GM18867 (cell line): ENCODE measurements around the gene NASP.
"Not testable (repeated sequence)": the region's sequence is repeated elsewhere in the genome, so short reads cannot be mapped to it uniquely, and the experiment has no call there.

ENCODE experiments used
- ATAC-seq: cut with Tn5 transposase; IDR thresholded peaks from one replicate; pipeline ENCODE4 v1.9.1; 2021; ENCODE audit warnings: mild to moderate bottlenecking, moderate library complexity; ENCODE audit not compliant: unreplicated experiment

NASP gene

GRCh38 chr1:45569571-45569961, 14.3 kb upstream of the NASP start:
- no peak for ATAC-seq

- ATAC-seq, result peak; percentile 42
These were observed 13.8 kb upstream of the NASP start for GRCh38 chr1:45569962-45570581.

DNA sequence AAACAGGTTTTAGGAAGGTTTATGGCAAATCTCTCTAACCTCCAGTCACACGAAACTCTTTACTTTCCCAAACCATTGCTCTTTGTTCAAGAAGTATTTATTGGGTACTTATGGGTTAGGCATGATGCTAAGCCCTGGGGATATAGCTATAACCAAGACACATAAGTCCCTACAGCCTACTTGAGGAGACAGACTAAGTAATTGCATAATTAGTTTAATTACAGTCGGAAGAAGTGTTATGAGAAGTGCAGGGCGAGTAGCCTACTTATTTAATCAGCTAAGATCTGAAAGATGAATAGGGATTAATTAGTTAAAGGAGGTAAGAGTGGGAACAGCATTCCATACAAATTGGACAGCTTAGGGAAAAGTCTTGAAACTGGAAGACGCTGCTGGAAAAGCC, 13.2 kb upstream of the NASP start:
- ATAC-seq, result no peak

DNA sequence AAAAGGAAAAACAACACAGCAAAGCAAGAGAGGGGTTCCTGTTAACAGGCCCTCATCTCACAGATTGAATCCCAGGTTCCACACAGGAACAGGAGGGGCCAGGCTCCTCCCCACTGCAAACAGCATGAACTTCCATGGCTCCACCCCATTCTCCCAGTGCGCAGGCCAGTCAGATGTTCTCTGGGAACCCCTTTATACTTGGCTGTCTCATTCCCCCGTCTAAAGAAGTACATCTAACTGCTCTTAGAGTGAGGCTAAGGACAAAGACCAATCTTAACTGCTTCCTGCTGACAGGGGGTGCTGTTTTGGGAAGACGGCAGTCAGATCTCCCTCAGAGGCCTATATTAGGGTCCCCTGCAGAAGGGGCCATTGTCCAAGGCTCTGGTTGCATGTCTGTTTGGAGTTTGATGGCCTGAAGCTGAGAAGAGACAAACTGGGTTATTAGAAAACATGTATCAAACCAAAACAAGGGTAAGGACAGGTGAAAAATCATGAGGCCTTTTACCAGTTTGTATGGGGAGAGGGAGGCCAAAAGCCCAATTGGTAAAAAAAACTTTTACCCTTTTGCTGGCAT, 10.5 kb upstream of the NASP start:
- ATAC-seq, result no peak

- no peak for ATAC-seq
These were observed 9.7 kb upstream of the NASP start for GRCh38 chr1:45574105-45574626.

DNA sequence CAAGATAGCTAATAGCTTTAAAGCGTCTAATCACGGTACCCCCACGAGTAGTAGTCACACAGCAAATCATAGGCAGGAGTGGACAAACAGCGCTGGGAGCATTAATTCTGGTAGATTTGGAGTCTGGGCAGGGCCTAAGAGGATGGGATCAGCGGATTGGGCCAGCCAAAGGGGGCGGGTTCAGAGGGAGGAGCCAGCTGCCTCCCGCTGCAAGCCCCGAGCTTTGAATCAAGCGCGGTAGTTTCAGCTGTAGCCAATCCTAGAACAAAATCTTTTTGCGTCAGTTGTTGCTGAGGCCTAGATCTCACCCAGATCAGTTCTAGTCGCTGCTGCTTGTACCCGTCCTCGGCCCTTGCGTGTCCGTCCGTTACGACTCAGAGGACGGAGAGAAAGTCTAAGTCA, 576 bp upstream of the NASP start:
- ATAC-seq, result peak; percentile 74

GRCh38 chr1:45584351-45585109, 689 bp downstream of the NASP start:
- peak; percentile 25 for ATAC-seq

GRCh38 chr1:45585110-45585426, 1.2 kb downstream of the NASP start:
- ATAC-seq, result no peak

GRCh38 chr1:45585496-45586075, 1.7 kb downstream of the NASP start:
- ATAC-seq, result no peak

- no peak for ATAC-seq
These were observed 2.9 kb downstream of the NASP start for GRCh38 chr1:45586769-45587168.

- no peak for ATAC-seq
These were observed 6.0 kb downstream of the NASP start for GRCh38 chr1:45589861-45590260.

DNA sequence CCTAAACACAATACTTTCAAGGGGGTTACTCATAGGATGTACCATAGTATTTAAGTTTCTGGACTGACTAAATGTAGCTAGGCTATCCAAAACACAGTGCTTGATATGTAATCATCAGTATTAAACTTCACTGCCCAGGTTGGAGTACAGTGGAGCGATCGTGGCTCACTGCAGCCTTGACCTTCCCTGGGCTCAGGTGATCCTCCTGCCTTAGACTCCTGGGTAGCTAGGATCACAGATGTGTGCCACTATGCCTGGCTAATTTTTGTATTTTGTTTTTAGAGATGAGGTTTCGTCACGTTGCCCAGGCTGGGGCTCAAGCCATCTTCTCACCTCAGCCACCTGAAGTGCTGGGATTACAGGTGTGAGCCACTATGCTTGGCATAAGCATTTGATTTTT, 10.6 kb downstream of the NASP start:
- no peak for ATAC-seq

DNA sequence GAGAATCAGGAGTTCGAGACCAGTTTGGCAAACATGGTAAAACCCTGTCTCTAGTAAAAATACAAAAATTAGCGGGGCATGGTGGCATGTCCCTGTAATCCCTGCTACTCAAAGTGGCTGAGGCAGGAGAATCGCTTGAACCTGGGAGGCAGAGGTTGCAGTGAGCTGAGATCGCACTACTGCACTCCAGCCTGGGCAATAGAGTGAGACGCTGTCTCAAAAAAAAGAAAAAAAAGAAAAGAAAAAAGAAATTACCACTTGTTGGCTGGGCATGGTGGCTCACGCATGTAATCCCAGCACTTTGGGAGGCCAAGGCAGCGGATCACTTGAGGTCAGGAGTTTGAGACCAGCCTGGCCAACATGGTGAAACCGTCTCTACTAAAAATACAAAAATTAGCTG, 12.9 kb downstream of the NASP start:
- not testable (repeated sequence) for ATAC-seq

DNA sequence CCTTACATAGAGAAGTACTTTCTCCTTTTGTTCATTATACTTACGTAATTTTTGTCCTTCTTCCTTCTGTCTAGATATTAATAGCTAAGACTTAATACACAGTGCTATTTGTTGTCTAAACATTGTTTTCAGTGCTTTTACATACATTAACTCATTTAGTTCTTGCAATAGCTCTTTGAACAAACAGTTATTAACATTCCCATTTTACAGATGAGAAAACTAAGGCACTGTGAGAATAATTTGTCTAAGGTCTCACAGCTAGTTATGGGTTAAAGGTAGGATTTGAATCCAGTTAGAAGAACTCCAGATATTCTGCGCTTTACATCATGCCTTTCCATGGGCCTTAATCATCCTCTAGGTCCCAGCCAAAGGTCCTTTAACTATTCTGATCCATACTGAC, 20.4 kb downstream of the NASP start:
- no peak for ATAC-seq

GRCh38 chr1:45607404-45608074, 23.7 kb downstream of the NASP start:
- no peak for ATAC-seq

DNA sequence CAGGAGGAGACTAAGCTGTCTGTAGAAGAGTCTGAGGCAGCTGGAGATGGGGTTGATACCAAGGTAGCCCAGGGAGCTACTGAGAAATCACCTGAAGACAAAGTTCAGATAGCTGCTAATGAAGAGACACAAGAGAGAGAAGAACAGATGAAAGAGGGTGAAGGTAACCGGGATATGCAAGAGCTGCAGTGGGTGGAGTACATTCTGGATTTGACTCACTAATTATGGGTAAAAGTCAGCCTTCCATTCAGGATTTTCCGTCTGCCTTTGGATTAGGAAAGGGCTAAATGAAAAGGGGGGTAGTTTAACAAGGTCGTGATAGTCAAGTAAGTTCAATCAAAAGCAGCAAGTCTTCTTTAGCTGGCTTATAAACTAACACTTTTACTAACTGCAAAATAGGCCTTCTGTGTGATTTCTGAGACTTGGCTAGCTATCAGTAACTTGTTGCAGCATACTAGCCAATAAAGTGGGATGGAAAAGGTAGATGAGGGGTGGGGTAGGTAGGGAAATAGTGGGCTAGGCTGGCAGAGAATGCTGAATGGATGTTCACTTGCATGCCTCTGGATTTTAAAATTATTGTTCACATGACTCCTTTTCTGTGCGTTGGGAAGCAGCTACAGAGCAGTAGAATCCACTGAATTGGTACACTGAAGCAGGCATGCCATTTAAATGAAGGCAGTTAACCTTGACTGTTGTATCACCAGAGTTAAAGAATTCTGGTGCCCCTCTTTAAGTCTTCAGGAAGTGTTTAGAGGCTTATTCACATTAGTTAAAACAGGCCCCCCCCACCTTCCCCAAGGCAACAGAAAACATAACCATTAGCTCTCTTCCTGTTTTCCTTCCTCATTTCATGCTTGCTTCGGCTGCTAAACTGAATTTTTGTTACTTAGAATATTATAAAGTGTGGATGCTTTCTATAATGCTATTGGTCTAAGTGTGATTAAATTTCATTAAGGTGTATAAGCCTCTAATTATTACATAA, 24.6 kb downstream of the NASP start:
- no peak for ATAC-seq

DNA sequence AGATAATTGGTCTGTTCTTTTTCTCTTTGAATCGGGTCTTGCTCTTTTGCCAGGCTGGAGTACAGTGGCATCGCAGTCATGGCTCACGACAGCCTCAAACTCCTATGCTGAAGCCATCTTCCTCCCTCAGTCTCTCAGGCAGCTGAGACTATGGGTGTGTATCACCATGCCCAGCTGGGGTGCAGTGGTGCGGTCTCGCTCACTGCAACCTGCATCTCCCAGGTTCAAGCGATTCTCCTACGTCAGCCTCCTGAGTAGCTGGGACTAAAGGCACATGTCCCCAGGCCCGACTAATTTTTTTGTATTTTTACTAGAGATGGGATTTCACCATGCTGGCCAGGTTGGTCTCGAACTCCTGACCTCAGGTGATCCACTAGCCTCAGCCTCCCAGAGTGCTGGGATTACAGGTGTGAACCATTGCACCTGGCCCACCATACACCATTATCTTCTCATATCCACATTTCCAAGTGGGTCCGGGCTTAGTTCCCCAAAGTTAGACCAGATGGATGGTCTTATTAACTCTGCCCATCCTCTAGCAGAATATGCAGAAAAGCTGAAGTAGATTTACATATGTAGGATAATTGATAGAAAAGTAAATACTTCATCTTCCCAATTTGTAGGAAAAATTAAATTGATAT, 26.9 kb downstream of the NASP start:
- no peak for ATAC-seq

GRCh38 chr1:45612941-45613579, 29.2 kb downstream of the NASP start:
- no peak for ATAC-seq

DNA sequence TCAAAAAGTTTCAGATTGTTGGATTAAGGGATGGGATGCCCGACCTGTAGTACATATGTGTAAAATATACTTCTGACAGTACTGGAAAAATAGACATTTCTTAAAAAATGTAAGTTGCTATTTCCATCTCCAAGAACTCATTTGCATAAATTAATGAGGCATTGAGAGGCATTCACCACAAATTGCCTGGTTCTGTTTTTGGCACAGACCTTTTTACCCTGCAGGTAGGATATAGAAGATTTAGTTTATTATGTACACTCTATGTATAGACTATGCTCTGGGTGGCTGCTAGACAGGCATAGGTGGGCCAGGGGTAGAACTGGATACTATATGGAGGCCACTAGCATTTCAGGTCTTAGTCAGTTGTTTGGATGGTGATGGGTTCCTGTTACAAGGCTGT, 32.0 kb downstream of the NASP start:
- ATAC-seq, result no peak
